ENCODE measurements around the gene SYK.

- TF ChIP-seq POLR2A (IDR thresholded peaks at IDR 0.05), result no peak
- TF ChIP-seq, protein P1, sequence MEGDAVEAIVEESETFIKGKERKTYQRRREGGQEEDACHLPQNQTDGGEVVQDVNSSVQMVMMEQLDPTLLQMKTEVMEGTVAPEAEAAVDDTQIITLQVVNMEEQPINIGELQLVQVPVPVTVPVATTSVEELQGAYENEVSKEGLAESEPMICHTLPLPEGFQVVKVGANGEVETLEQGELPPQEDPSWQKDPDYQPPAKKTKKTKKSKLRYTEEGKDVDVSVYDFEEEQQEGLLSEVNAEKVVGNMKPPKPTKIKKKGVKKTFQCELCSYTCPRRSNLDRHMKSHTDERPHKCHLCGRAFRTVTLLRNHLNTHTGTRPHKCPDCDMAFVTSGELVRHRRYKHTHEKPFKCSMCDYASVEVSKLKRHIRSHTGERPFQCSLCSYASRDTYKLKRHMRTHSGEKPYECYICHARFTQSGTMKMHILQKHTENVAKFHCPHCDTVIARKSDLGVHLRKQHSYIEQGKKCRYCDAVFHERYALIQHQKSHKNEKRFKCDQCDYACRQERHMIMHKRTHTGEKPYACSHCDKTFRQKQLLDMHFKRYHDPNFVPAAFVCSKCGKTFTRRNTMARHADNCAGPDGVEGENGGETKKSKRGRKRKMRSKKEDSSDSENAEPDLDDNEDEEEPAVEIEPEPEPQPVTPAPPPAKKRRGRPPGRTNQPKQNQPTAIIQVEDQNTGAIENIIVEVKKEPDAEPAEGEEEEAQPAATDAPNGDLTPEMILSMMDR (IDR thresholded peaks at IDR 0.05), result no peak
- no peak for TF ChIP-seq POLR2AphosphoS5 (IDR thresholded peaks at IDR 0.05; ENCODE audit: insufficient read depth in 1 of 2, low read depth in 1 of 2)
Observed at GRCh38 chr9:90900130-90900529, 98.5 kb downstream of the SYK start.

All from vagina (tissue), 2 donors.